ENCODE measurements around the gene HDAC9.

The HDAC9 gene

DNA sequence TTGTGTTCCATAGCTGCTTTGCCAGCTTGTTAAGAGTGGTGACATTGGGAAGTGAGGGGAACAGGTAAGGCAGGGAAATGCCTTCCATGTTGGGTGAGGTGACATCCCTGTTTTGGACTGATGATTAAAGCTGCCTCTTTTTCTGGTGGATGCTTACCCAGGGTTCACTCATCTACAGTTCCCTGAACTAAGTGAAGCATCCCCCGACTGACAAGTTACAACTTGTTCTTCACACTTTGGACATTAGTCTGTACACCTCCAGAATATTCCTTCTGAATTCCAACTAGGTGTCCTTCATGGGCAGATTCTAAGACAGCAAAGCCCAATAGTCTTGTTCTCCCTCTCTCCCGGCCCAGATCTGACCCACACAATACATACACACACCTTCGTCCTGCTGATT is 63.4 kb downstream of the HDAC9 start:
- DNase-seq = no peak

DNA sequence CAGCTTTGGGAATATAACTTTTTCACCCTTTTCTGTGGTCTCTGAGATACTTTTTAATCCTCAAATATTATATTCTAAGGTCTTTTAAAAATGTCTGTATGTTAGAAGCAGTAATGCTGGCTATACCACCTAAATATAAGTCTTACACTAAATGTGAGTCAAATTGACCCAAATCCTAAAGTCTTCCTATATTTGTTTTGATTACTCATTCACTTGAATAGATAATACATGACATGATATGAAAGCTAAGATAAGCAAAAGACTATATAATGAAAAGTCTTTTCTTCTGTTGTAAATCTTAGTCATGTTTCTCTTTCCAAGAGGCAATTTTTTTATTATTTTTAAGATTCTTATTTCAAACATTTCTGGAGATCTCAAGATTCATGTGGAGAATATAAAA is 64.2 kb downstream of the HDAC9 start:
- DNase-seq = no peak

DNA sequence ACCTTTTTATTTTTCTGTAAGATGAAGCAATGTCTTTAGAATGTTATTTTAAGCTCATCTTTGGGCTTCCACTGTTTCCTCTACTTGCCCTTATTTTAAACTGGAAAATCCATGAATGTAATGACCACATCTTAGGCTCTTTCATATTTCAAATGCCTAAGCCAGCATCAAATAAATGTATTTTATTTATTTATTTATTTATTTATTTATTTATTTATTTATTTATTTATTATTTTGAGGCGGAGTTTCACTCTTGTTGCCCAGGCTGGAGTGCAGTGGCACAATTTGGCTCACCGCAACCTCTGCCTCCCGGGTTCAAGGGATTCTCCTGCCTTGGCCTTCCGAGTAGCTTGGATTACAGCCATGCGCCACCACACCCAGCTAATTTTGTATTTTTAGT is 69.2 kb downstream of the HDAC9 start:
- DNase-seq = no peak

DNA sequence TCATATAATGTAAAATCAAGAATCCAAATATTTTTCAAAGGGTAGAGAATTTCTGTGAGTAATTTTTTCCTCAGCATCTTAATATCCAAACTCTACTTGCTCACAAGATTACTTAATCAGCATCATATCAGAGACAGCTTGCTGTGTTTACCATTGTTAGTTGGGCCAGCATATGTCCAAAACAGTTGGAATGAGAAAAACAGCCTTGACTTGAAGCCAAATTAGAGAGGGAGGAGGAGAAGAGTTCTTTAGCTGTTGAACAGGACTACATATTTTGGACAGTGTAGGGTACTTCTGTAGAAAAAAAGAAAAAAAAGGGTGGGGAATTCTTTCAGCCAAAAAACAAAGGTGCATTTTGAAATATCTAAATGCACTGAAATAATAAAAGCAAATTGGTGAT is 69.8 kb downstream of the HDAC9 start:
- no peak for DNase-seq

DNA sequence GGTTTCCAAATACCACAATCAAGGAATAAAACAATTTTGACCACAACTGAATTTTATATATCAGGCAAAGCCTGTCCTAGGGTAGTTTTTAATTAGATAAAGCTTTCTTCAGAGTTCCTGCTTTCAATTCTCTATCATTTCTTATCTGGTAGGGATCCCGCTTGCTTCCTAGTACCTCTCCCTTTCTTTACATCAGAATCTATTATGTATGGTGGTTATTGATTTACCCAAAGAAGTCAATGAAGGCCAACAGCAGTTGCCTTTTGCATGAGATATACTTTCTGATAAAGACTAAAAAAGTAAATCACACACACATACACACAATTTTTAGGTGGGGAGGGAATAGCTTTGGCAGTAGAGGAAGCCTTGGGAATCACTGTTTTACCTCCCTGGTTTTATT is 70.7 kb downstream of the HDAC9 start:
- DNase-seq = no peak

DNA sequence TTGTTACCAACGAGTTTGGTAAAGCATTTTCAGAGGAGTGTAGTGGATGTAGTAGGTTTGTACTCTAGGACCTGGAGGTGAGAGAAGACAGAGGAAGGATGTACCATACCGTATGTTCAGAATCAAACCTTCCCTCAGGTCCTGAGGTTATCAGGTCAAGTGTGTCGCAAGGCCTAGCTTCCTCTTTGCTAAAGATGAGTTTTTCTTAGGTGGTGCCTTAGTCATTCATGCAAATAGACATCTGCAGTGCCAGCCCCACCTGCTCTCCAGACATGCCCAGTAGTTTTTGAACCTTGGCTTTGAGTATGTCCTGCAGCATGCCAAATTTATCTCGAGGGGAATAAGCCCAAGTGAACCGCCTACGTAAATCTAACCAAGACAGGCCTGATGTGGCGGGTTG is 71.3 kb downstream of the HDAC9 start:
- no peak for DNase-seq

DNA sequence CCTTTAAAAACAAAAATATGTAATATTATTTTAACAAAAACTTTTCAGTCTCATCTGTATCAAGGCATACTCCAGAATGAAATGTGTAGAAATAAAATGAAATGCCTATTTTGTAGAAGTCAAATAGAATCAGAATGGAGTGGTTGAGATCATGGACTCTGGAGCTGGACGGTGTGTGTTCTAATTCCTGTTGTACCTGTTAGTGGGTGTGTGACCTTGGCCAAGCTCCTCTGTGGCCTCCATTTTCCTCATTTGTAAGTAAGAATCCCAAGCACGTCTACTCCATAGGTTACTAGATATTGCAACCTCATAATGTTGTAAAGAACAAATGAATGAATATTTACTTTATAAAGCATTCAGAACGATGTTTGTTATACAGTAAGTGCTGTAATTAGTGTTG is 74.9 kb downstream of the HDAC9 start:
- DNase-seq = no peak

DNA sequence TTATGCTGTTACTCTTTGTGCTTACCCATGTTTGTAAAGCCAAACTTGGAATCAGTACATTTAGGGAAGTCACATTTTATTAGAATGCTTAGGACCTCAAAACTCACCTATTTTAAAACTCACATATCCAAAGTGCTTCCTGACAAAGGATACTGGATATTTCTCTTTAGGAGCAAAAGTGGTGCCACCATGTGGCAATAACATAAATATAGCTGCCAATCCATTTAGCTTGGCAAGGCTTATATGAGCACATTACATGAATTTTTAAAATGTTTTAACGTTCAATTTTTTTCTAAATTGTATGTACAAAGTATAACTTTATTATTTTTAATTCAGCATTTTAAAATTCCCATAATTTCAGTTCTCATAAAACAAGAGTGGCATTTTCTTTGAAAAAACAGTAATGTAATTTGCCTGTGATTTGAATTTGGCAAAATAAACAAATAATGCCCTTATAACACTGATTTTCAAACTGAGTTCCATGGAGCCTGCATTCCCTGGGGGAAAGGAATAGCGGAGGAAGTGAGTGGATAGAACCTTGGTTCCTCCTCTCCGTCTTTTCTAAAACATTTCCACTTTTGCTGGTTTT is 75.4 kb downstream of the HDAC9 start:
- DNase-seq = no peak

DNA sequence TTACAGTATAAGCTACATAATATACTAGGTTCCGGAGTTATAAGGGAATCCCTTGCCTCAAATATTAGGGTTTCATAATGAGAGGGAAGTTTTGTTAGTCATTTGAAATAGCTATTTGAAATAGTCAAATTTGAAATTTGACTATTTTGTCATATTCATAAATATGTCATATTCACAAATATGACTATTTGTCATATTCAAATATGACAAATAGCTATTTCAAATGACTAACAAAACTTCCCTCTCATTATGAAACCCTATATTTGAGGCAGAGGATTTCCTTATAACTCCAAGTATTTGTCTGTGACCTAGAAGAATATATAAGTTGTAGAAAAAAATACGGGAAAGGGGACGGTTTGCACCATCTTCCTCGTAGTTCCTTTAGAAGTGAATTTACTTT is 76.6 kb downstream of the HDAC9 start:
- DNase-seq = no peak

DNA sequence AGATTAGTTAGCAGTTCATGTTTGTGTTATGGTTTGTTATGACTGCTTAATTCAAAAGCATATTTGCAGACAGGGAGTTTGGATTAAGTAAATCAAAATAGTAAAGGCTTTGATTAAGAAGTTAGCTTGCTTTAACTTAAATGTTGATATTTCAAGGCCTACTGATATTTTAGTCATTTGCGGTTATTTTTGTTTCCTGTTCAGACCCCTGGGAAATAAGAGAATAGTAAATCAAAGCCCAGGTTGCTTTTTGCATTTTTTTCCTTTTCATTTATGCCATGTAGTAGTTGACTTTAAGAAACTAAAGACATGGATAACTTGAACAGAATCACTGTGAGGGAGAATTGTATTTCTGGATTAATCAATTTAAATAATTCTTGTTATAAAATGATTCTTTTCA is 77.3 kb downstream of the HDAC9 start:
- no peak for DNase-seq

DNA sequence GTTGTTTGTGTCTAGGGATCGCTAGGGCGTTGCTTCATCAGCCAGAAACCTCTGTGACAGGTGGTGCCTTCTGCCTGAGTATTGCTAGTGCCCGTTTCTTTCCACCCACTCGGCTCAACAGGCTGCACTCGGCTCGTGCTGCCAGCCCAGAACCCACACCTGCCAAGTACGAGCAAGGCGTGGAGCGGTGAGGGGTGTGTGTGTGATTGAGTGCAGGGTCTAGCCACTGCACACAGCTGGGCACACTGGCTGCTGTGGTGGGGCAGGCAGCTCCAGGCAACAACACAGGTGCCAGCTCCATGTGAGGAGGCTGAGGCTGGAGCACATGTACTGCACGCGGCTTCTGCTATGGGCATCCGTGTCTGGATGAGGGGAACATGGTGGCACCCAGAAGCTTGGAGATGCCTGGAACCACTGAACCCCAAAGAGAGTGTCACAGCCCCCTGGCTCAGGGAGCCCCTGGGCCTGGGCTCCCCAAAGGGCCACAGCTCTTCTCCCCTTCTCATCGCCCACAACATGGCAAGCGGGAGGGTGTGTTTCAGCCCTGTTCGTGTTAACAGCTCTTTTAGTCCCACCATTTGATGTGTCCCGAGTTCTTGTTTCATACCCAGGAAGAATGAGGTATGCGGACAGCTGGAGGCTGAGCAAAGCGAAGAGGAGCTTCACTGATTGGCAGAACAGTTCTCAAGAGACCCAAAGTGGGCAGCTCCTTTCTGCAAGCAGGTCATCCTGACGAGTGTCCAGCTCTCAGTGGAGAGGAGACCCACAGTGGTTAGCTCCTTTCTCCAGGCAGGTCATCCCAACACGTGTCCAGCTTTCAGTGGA is 78.1 kb downstream of the HDAC9 start:
- DNase-seq = no peak

DNA sequence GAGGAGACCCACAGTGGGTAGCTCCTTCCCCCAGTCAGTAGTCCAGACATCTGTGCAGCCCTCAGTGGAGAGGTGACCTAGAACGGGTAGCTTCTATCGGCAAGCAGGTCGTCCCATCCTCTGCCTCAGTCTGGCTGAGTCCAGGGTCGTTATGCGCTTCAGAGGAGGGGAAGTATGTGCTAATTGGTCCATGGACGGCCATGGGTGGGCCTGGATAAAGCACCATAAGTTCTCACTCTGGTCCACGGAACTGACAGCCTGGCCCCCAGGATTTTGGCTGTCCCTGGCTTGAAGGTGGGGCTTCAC is 78.6 kb downstream of the HDAC9 start:
- DNase-seq = no peak

DNA sequence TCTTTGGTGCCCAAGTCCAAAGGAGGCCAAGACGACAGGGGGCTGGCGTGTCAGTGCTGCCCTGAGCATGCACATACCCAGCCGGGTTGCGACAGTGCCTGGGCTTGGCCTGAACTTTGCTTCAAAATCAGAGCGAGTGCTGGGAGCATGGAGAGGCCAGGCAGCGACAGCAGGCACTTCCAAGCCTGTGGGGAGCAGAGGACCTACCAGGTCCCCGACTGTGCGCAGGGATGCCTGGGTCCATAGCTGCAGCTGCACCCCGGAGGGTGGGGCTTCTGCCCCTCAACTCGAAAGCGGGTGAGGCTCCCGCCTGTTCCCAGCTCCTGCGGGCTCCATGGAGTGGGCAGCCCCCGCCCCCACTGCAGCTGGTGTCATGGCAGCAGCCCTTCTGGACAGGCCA is 79.1 kb downstream of the HDAC9 start:
- no peak for DNase-seq

DNA sequence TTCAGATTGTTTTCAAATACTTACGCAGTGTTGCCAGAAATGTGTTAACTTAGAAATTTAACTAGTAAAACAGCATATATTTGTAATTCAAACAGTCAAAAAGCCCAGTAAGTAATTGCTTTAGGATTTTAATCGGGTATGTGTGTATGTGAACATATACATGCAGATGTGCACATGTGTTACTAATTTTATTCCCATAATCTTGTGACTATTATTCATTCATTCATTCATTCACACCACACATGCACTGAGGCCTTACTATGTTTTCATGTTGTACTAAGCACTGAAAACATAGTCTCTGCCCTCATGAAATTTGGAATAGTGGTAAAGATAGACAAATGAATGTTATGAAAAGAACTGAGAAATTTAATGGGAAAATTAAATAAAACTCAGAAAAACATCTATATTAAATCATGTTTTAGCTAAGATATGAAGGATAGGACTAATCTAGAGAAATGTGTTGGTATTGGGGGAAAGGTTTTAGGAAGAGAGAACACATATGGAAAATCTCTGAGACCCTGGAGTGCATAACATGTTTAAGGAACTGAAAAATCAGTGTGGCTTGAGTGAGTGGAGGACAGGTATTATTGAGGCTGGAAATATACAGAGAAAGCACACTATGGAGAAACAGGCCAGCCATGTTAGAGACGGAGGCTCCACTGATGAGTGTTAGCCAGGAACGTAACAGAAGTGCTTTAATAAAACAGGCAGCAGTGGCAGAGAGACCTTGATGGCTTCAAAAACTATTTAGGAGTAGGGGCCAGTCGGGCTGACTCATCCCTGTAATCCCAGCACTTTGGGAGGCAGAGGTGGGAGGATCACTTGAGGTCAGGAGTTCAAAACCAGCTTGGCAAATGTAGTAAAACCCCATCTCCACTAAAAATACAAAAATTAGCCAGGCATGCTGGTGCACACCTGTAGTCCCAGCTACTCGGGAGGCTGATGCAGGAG is 80.3 kb downstream of the HDAC9 start:
- no peak for DNase-seq

DNA sequence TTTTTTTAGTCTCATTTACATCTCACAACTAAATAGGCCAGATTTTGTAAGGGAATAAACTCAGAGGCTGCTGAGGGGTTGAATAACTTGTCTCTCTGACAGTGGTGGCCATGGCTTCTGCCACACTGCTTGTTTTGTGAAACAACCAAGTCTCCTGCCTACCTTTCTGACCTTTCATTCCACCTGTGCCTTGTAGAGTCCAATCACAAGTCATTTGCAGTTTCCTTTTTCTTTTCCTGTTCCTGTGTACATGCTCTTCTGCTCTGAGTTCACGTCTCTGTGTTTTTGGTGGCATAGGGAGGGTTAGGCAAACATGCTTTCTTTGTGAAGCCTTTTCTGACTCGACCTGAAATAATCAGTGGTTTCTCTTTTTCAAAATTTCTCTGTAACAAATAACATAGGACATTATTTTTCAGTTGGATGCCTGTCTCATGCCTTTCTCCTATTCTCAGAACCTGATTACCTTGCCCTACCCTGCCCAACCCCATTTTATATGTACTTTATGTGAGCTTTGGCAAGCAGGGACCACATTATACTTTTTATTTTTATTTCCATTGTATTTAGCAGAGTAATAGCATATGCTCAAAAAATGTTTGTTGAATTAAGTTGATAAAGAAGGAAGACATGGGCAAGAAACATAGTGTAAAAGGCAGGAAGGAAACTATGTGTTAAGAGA is 81.7 kb downstream of the HDAC9 start:
- no peak for DNase-seq

DNA sequence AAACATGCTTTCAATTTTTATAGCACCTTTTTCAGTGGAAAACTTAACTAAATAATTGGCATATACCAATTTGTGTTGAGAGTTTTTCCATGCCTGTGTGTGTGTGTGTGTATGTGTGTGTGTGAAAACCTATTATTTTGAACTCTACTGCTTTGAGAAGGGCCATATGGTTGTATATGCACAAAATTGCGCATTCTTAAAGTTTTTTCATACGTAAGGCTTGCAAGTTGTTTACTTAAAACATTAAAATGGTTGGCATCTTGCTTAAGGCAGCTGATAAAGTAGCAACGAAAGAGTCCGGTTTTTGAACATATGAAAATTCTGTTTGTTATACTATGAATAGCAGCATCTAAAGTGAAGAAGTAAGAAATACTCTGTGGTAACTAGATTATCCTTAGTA is 84.1 kb downstream of the HDAC9 start:
- no peak for DNase-seq

DNA sequence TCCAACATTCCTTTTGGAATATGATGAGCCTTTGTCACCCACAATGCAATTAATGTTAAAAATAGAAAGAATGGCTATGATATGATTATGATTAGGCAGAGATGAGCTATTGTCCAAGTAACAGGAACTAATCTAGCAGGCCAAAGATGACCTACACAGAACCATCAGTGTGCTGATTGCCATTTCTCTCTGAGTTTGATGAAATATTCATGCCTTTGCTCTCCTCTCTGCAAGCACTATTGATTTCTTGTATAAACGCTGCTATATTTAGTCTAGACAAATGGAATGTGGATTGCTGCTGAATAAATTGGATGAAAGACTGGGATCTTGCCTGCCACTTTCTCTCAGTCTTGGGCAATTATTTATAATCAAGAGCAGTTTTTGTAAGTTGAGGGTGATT is 85.4 kb downstream of the HDAC9 start:
- DNase-seq = no peak

DNA sequence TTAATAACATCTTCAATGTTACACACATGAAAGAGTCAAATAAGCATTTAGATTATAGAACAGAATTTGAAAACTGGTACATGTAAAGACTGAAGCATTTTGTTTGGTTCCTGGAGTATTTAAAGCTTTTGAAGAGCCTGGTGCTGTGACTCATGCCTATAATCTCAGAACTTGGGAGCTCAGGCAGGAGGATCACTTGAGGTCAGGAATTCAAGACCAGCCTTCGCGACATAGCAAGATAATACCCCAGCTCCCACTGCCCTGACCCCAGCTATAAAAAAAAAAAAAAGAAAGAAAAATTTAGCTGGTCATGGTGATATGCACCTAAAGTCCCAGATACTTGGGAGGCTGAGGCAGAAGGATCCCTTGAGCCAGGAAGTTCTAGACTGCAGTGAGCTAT is 87.8 kb downstream of the HDAC9 start:
- no peak for DNase-seq

DNA sequence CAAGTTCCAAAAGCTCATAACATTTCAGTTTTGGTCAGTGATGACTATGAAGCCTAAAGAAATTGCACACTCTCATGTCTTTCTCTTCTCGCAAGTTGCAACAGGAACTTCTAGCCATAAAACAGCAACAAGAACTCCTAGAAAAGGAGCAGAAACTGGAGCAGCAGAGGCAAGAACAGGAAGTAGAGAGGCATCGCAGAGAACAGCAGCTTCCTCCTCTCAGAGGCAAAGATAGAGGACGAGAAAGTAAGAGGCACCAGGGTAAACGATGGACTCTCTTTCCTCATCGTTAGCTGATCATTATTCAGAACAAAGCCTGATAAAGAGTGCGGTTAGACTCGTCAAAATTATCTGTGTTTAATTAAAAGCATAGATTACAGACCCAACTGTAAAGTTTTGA is 94.7 kb downstream of the HDAC9 start:
- DNase-seq = no peak

DNA sequence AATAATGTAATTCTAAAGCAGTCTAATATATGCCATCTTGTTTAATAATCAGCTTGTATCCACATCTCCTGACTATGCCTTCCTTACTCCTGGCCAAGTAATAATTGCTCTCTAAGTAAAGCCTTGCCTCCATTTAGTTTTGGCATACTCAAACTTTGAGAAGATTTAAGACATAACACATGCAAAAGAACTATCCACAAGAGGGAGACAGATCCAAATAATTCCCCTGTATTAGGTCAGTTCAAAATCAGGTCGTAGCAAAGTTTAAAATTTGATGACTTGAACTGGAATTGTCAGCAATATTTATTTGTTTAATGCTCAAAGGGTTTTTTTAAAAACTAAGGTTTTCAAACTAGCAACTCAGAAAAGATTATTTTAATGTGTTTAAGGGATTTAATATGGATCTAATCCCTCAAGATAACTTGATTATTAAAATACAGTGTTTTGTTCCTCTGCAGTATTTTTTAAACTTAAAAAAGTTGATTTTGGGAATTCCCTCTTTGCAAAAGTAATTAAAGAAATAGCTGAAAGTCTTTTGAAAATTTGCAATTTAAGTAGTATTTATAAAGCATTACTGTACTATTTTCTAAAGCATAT is 95.3 kb downstream of the HDAC9 start:
- no peak for DNase-seq

DNA sequence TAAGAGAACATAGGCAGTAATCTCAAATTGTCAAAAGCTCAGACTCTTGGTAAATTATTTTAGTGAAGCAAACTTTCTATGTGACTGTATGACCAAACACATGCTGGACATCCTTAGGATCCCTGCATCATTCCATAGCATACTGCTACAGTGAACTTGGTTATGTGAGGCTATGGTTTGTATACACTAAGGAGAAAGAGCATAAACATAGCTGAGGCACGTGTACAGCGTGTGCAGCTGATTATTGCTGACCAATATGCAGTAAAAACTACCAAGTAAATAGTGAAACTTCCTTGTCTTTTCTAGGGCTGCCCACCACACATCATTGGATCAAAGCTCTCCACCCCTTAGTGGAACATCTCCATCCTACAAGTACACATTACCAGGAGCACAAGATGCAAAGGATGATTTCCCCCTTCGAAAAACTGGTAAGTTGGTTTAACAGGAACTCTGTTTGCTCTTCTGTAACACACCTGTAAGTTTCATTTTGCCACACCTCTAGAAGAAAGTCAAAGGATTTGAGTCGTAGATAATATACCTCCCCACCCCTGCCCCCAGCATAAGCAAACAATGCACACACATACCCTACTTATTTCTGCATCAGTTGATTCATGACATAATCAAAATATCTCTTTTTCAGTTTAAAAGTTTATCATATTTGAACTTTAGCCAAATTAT is 98.2 kb downstream of the HDAC9 start:
- DNase-seq = no peak

DNA sequence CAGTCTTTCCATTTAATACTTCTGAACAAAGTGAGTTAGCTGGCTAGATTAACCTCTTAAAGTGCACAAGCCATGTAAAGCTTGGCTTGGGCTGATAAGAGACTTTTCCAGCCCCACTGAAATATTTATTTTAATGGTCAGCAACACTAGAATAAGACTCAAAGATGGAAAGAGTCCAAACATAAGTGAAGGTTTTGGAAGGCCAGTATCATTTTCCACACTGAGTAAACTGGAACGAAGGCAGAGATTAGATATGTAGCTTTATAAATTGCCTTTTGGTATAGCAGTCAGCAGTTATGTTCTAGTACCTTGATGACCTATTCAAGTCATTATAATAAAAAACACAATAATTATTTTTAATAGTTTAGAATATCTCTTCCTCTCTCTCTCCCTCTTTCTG is 102.2 kb downstream of the HDAC9 start:
- no peak for DNase-seq
